Osteocyte (in vitro differentiated cells): ENCODE results near the gene LRCH1. TPM values are rescaled to one million over a fixed set of nuclear protein-coding genes. Genes with fewer than 3 reads are reported as not detected.

Experiments
- DNase-seq: peaks from one replicate; pipeline ENCODE4 v3.0.0; 2021; ENCODE audit warnings: mixed read lengths; ENCODE audit not compliant: unreplicated experiment; ENCODE audit errors: extremely low spot score
- H3K27ac Mint-ChIP-seq: one replicate; pipeline ENCODE4 v1.8.0; 2021; ENCODE audit warnings: mild to moderate bottlenecking, mixed read lengths; ENCODE audit not compliant: unreplicated experiment
- H3K27me3 Mint-ChIP-seq: one replicate; pipeline ENCODE4 v1.8.0; 2021; ENCODE audit warnings: mixed read lengths; ENCODE audit not compliant: unreplicated experiment
- H3K36me3 Mint-ChIP-seq: one replicate; pipeline ENCODE4 v1.8.0; 2021; ENCODE audit warnings: mixed read lengths; ENCODE audit not compliant: unreplicated experiment
- H3K4me1 Mint-ChIP-seq: one replicate; pipeline ENCODE4 v1.8.0; 2021; ENCODE audit warnings: mixed read lengths; ENCODE audit not compliant: unreplicated experiment
- H3K4me3 Mint-ChIP-seq: one replicate; pipeline ENCODE4 v1.8.0; 2021; ENCODE audit warnings: mild to moderate bottlenecking, moderate library complexity, mixed read lengths; ENCODE audit not compliant: unreplicated experiment
- H3K9me3 Mint-ChIP-seq: one replicate; pipeline ENCODE4 v1.8.0; 2021; ENCODE audit warnings: mixed read lengths; ENCODE audit not compliant: unreplicated experiment
- total RNA-seq: library from RNA; stranded (reverse); gene quantifications from 2 replicates; pipeline ENCODE4 v1.2.1, GENCODE V29; 2021
- TF ChIP-seq, protein P1 (sequence below): fragments of 200-600 bp; sonication (generic); IDR thresholded peaks from 2 replicates; pipeline ENCODE4 v1.5.0; 2021; ENCODE audit warnings: antibody characterized with exemption, mild to moderate bottlenecking, moderate library complexity

LRCH1 gene
- total RNA-seq, 1 donor from 2014 or later: 13.9 TPM

DNA sequence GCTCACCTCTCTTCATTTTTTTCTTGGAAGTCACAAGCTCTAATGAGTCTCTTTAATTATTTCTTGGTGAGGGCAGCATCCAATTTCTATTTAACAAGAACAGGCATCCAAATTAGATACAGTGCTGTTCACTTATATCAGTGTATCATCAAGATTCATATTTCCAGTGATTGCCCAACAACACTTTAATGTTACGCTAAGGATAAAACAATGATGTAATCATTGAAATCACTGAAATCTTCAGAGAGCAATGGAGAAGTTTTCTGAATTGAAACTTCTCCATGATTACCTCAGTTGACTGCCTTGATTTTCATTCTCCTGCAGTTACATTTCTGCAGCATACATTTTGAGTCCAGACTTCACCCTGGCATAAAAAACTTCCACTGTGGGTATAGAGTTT, 17.1 kb upstream of the LRCH1 start:
- Mint-ChIP-seq H3K4me3 (no peak overlapping the region), H3K27ac (no peak overlapping the region), H3K36me3 (no peaks in the 10 kb centered on the region), H3K4me1 (peaks cover 4% of the 10 kb centered on the region), H3K27me3 (no peaks in the 10 kb centered on the region), H3K9me3 (no peaks in the 10 kb centered on the region)
- DNase-seq: no peak
- TF ChIP-seq, protein P1, sequence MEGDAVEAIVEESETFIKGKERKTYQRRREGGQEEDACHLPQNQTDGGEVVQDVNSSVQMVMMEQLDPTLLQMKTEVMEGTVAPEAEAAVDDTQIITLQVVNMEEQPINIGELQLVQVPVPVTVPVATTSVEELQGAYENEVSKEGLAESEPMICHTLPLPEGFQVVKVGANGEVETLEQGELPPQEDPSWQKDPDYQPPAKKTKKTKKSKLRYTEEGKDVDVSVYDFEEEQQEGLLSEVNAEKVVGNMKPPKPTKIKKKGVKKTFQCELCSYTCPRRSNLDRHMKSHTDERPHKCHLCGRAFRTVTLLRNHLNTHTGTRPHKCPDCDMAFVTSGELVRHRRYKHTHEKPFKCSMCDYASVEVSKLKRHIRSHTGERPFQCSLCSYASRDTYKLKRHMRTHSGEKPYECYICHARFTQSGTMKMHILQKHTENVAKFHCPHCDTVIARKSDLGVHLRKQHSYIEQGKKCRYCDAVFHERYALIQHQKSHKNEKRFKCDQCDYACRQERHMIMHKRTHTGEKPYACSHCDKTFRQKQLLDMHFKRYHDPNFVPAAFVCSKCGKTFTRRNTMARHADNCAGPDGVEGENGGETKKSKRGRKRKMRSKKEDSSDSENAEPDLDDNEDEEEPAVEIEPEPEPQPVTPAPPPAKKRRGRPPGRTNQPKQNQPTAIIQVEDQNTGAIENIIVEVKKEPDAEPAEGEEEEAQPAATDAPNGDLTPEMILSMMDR: no peak

DNA sequence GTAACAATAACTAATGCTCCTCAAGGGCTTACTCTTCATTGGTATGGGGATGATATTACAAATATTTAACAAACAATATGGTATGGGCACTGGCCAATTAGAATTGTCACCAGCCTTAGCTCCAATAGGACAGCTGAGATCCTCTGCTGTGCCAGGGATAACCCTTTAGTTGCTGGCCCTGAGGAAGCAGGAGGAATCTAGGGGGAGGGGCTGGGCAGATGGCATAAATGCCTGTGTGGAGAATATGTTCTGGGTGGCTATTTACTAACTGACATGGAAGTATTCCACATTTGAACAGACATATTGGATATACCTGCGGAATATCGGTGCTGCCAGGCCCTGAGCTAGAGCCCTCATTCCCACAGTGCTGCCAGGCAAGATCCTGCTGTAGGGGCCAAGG, 16.6 kb upstream of the LRCH1 start:
- Mint-ChIP-seq H3K4me1 (peaks cover 4% of the 10 kb centered on the region), H3K27ac (no peak overlapping the region), H3K27me3 (no peaks in the 10 kb centered on the region), H3K36me3 (no peaks in the 10 kb centered on the region), H3K4me3 (no peak overlapping the region), H3K9me3 (no peaks in the 10 kb centered on the region)
- TF ChIP-seq, protein P1: no peak
- DNase-seq: no peak

DNA sequence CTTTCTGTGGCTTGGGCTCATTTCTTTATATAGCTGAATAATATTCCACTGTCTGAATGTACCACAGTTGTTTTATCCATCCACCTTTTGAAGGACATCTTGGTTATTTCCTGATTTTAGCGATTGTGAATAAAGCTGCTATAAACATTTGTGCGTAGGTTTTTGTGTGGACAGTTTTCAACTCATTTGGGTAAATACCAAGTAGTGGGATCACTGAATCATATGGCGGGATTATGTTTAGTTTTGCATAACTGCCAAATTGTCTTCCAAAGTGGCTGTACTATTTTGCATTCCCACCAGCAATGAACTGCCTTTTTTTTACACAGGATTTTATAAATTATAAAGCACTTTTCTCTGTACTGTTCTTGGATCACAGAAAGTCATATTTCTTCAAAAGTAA, 13.7 kb upstream of the LRCH1 start:
- no peak overlapping the region for H3K27ac Mint-ChIP-seq

DNA sequence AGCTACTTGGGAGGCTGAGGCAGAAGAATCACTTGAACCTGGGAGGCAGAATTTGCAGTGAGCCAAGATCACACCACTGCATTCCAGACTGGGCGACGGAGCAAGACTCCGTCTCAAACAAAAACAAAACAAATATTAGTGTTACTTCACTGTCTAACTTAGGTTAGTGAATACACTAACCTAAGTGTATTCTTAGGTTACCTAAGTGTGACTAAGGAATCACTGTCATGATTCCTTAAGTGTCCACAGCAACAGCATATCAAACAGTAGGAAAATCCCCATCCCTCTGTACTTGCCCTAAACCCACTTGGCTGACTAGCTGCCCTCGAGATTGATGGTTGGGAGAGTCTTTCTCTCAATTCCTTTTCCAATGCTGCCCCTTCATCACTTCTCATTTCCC, 11.8 kb upstream of the LRCH1 start:
- Mint-ChIP-seq H3K27ac (no peak overlapping the region), H3K9me3 (no peaks in the 10 kb centered on the region), H3K4me1 (peaks cover 4% of the 10 kb centered on the region), H3K27me3 (no peaks in the 10 kb centered on the region), H3K4me3 (no peak overlapping the region), H3K36me3 (no peaks in the 10 kb centered on the region)
- TF ChIP-seq, protein P1: no peak
- no peak for DNase-seq

More for the DNA sequence above, 13.7 kb upstream of the LRCH1 start:
- peaks cover 4% of the 10 kb centered on the region for H3K4me1 Mint-ChIP-seq
- H3K27me3 Mint-ChIP-seq: no peaks in the 10 kb centered on the region
- no peak for DNase-seq
- no peaks in the 10 kb centered on the region for H3K9me3 Mint-ChIP-seq
- TF ChIP-seq, protein P1: no peak
- no peaks in the 10 kb centered on the region for H3K36me3 Mint-ChIP-seq
- no peak overlapping the region for H3K4me3 Mint-ChIP-seq

DNA sequence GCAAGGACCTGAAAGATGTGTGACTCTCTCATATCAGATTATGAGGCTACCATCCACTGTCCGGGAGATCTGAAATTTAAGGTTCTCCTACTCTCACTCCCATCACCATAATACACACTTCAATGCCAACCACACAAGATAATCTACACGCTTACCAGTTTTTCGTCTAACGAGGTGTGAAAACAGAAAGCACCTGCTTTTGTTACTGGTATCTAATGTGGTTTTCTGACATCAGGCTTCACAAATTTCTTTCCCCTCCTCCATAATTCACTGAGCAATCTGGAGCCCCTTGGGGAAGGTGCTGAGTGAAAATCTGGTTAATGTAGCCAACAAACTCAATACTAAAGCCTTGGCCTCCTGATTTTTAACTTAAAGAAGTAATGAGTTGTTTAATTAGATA, 10.1 kb upstream of the LRCH1 start:
- DNase-seq: no peak
- TF ChIP-seq, protein P1: no peak
- H3K9me3 Mint-ChIP-seq: no peaks in the 10 kb centered on the region
- peaks cover 4% of the 10 kb centered on the region for H3K4me1 Mint-ChIP-seq
- no peaks in the 10 kb centered on the region for H3K36me3 Mint-ChIP-seq
- no peak overlapping the region for H3K27ac Mint-ChIP-seq
- H3K27me3 Mint-ChIP-seq: no peaks in the 10 kb centered on the region
- H3K4me3 Mint-ChIP-seq: no peak overlapping the region
